ENCODE measurements around the gene SUCLG2.

SUCLG2 gene, protein sequence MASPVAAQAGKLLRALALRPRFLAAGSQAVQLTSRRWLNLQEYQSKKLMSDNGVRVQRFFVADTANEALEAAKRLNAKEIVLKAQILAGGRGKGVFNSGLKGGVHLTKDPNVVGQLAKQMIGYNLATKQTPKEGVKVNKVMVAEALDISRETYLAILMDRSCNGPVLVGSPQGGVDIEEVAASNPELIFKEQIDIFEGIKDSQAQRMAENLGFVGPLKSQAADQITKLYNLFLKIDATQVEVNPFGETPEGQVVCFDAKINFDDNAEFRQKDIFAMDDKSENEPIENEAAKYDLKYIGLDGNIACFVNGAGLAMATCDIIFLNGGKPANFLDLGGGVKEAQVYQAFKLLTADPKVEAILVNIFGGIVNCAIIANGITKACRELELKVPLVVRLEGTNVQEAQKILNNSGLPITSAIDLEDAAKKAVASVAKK

DNA sequence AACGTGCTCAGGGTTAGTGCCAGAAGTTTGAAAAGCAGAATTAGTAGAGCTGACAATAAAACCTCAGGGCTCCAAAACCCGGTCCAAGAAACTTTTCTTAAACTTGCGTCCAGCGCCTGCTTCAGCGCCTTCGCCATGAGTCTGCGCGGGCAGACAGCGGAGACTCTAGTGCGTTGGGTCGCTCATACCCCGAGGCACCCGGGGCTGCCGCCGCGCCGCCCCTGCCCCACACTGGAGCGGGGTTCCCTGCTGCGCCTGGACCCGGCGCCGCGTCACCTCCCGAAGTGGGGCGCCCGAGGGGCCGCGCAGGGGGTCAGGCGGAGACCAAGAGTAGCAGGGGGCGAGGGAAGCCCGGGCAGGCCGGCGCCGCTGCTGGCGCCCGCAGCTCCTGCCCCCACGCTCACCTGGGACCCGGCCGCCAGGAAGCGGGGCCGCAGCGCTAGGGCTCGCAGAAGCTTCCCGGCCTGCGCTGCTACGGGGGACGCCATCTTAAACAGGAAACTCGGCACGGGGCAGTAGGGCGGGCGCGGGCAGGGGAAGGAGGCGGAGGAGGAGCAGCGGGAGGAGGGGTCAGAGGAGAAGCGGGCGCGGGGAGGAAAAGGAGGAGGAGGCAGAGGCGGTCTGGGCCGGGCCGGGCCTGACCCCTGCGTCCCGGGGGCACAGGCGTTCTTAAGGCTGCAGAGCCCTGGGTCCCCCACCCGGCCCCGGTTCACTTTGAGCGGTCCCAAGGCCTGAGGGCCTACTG, at the start of gene SUCLG2:
TSS of gene SUCLG2 (minus strand) at position 514 of the 745 bp plus-strand sequence. CDS start at position 488, 26 bp downstream.
- DNase-seq: no peak

DNA sequence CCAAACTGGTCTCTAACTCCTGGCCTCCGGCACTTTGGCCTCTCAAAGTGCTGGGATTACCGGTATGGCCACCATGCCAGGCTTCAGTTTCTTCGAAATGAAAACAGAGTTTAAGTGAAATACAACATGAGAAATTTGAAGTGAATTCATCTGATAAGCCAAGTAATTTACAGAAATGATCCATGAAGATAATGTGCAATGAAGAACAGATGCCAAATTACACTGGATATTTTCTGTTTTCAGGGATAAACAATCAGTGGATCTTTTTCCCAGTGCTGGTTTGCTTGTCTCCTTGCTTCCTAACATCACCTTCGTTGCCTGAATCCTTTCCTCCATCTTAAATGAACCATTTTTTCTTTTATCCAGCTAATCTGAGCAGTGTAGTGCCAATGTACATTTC, 46.2 kb upstream of the SUCLG2 start:
- DNase-seq: no peak

DNA sequence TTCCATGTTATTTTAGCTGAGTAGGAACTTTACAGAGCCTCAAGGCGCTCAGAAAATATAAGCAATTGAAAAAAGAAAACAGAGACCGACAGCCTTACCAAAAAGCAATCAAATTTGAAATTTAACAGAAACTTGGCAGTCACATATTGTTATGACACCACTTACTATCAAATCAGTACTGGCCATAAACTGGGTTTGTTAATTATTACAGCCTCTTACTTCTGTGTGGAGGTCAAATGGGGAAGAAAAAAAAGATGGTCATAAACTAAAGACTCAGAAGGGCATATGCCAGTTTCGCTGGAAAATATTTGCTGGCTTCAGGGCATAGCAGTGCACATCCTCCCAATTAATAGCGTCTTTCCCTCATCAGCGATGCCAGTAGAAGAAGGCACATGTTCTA, 45.5 kb upstream of the SUCLG2 start:
- DNase-seq: no peak

DNA sequence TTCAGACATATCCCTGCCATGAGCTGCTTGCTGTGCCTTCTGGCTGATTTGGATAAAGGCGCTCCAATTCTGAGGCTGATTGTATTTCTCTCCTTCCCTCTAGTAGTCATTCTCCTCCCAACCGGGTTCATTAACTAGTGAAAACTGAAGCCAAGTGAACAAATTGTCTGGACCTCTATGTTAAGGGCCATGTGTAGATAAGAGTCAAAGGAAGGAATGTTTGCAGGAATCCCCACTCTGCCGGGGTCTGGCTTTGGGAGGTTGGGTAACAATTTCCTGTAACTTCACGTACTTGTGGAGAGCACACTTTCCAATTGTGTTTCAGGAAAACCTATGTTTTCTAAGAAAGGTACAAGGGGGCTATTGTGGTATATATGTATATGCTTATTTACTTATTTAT, 38.2 kb upstream of the SUCLG2 start:
- DNase-seq: no peak

- DNase-seq: no peak
Observed at GRCh38 chr3:67691926-67692325, 37.5 kb upstream of the SUCLG2 start.

- no peak for DNase-seq
Observed at GRCh38 chr3:67691207-67691606, 36.8 kb upstream of the SUCLG2 start.

GRCh38 chr3:67689806-67690205, 35.4 kb upstream of the SUCLG2 start:
- no peak for DNase-seq

GRCh38 chr3:67688231-67688630, 33.8 kb upstream of the SUCLG2 start:
- no peak for DNase-seq

GRCh38 chr3:67686069-67686468, 31.7 kb upstream of the SUCLG2 start:
- DNase-seq: no peak

GRCh38 chr3:67685499-67685898, 31.1 kb upstream of the SUCLG2 start:
- no peak for DNase-seq

GRCh38 chr3:67684211-67684610, 29.8 kb upstream of the SUCLG2 start:
- no peak for DNase-seq

GRCh38 chr3:67683522-67683921, 29.1 kb upstream of the SUCLG2 start:
- no peak for DNase-seq

- DNase-seq: no peak
Observed at GRCh38 chr3:67678665-67679064, 24.3 kb upstream of the SUCLG2 start.

- DNase-seq: no peak
Observed at GRCh38 chr3:67674055-67674454, 19.6 kb upstream of the SUCLG2 start.

GRCh38 chr3:67662733-67663132, 8.3 kb upstream of the SUCLG2 start:
- no peak for DNase-seq

DNA sequence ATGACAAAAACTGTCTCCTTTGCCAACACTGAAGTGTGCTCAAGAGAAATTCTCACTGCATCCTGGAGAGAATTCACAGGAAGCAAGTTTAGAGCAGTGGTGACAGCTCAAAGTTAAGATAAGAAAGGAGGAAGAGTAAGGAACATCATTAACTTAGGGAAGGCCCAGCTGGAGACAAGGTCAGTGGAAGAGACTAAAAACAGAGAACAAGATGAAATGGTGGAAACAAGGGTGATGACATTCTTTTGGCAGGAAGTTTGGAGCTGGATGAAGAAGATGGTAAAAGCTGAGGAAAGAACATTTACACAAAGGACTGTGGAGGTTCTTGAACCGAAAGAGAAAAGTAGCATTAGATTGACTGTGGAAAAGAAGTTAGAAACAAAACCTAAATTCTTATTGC, 6.7 kb upstream of the SUCLG2 start:
- no peak for DNase-seq

GRCh38 chr3:67657192-67657591, 2.8 kb upstream of the SUCLG2 start:
- DNase-seq: no peak

GRCh38 chr3:67656614-67657013, 2.2 kb upstream of the SUCLG2 start:
- DNase-seq: no peak

- DNase-seq: no peak
Observed at GRCh38 chr3:67655364-67656121, 1.1 kb upstream of the SUCLG2 start.

GRCh38 chr3:67654844-67655177, 399 bp upstream of the SUCLG2 start:
- DNase-seq: no peak

GRCh38 chr3:67653425-67654098, 850 bp downstream of the SUCLG2 start:
- DNase-seq: no peak

DNA sequence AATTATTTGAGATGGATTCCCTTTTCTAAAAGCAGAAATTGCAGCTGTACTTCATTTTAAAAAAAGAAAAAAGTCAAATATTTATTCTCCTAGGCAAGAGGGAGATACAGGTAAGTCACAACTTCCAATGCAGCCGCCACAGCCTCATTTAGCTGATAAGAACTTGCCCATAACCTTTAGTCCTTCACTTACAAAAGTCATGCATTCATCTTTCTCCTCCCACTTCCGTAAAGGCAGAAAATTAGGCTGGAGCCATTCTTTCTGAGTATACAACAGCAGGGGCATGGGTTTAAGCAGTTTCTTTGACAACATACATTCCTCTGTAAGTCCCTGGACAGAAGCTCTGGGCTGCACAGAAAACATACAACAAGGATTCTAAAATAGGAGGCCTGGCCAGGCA, 4.3 kb downstream of the SUCLG2 start:
- no peak for DNase-seq

GRCh38 chr3:67649681-67650080, 4.7 kb downstream of the SUCLG2 start:
- DNase-seq: no peak
